CD8-positive, alpha-beta memory T cell (primary cell): ENCODE data around the gene SIX2. TPM values are rescaled to one million over a fixed set of nuclear protein-coding genes. Genes with fewer than 3 reads are reported as not detected.

Experiments used
- CTCF ChIA-PET: fragments of 350-600 bp; sonication (Branson Sonifier 250); formaldehyde crosslinking; loops from one replicate; lab custom pipeline; 2021; ENCODE audit warnings: antibody characterized with exemption; lab: Charles Lee
- POLR2A ChIA-PET: fragments of 350-600 bp; sonication (Branson Sonifier 250); formaldehyde crosslinking; loops from one replicate; lab custom pipeline; 2021; ENCODE audit warnings: antibody characterized with exemption; lab: Charles Lee
- DNase-seq, 5 donors: peaks; one replicate each; pipeline versions ENCODE4 v3.0.0 to v3.0.0-alpha.2; 2020 to 2022; ENCODE audit warnings: mixed read lengths in 1 of 5
- H3K27ac ChIP-seq: one replicate; pipeline ENCODE4 v1.7.0; 2013; ENCODE audit warnings: low read depth, mild to moderate bottlenecking, low read length, moderate library complexity
- H3K27me3 ChIP-seq: 2 replicates; pipeline ENCODE4 v1.7.0; 2013; ENCODE audit warnings: low read length, mild to moderate bottlenecking; ENCODE audit not compliant: insufficient read depth, poor library complexity, severe bottlenecking
- H3K36me3 ChIP-seq: 2 replicates; pipeline ENCODE4 v1.7.0; 2013; ENCODE audit warnings: mild to moderate bottlenecking, low read length, moderate library complexity; ENCODE audit not compliant: insufficient read depth
- H3K4me1 ChIP-seq: 2 replicates; pipeline ENCODE4 v1.7.0; 2013; ENCODE audit warnings: mild to moderate bottlenecking, low read length, moderate library complexity; ENCODE audit not compliant: insufficient read depth
- H3K4me3 ChIP-seq: 2 replicates; pipeline ENCODE4 v1.7.0; 2013; ENCODE audit warnings: mild to moderate bottlenecking, low read length
- H3K9me3 ChIP-seq: 2 replicates; pipeline ENCODE4 v1.7.0; 2013; ENCODE audit warnings: mild to moderate bottlenecking, low read length
- H3K27ac Mint-ChIP-seq, 8 donors: one replicate each; pipeline ENCODE4 v1.8.0; 2020 to 2021; ENCODE audit warnings: mixed read lengths in 8 of 8, mild to moderate bottlenecking in 6 of 8, inconsistent platforms in 3 of 8, moderate library complexity in 3 of 8
- H3K27me3 Mint-ChIP-seq, 2 donors: one replicate each; pipeline ENCODE4 v1.8.0; 2020 to 2021; ENCODE audit warnings: mixed read lengths in 2 of 2, mild to moderate bottlenecking in 1 of 2, moderate library complexity in 1 of 2
- H3K36me3 Mint-ChIP-seq, 3 donors: one replicate each; pipeline ENCODE4 v1.8.0; 2020 to 2021; ENCODE audit warnings: mixed read lengths in 3 of 3, inconsistent platforms in 1 of 3, mild to moderate bottlenecking in 1 of 3
- H3K4me1 Mint-ChIP-seq, 3 donors: one replicate each; pipeline ENCODE4 v1.8.0; 2020 to 2021; ENCODE audit warnings: mixed read lengths in 3 of 3, inconsistent platforms in 1 of 3, mild to moderate bottlenecking in 1 of 3
- H3K4me3 Mint-ChIP-seq, 7 donors: one replicate each; pipeline ENCODE4 v1.8.0; 2020 to 2021; ENCODE audit warnings: mixed read lengths in 7 of 7, mild to moderate bottlenecking in 6 of 7, moderate library complexity in 4 of 7, inconsistent platforms in 2 of 7
- H3K9me3 Mint-ChIP-seq, 5 donors: one replicate each; pipeline ENCODE4 v1.8.0; 2020 to 2022; ENCODE audit warnings: mixed read lengths in 5 of 5, mild to moderate bottlenecking in 3 of 5, moderate library complexity in 2 of 5, inconsistent platforms in 1 of 5
- polyA plus RNA-seq: library from polyadenylated mRNA; unstranded; fragments of 300-500 nt; fragmentation: Illumina TruSeq; gene quantifications from one replicate; pipeline ENCODE4 v1.2.3, GENCODE V29; 2021
- total RNA-seq, 2 experiments: library from RNA; stranded (reverse); gene quantifications; one replicate each; pipeline ENCODE4 v1.2.3, GENCODE V29; 2021

Gene SIX2
- total and polyA plus RNA-seq, 3 experiments from 2014 or later, result 0.09 TPM; not detected in 2

DNA sequence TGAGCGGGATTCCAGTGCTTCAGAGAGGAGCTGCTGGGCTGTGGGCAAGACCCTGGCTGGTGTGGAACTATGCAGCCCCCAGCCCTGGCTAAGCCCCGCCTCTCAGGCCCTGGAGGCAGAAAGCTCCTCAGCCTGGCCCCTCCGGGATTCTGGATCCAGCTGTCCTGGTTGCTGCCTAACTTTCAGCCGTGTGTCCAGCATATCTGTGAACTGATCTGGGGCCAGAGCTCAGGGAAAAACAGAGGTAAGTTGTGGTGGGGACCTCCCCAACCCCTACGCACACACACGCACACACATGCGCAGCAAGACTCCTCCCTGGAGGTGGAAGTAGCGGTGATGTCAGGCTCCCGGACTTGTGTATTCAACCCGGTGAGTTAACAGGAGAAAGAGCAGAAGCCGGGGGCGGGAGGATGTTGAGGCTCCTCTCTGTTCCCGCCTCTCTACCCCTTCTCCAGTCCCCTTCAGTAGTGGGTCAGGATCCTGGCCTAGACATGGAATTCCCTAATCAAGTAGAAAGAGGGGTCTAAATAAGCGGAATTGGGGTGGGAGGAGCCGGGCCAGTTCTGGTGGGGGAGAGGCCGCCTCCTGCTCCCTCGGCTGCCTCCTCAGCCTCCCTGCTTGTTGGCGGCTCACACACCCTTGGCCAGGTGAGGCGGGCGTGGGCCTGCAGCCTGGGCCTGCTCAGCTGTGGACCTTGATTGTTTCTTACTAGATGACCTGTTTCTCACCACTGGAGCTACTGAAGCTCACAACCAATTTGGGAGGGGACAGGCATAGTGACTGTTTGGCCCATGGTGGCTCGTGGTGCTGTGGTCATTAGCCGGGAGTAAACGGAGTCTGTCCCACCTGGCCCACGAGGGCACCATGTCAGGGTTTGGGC is 33.4 kb downstream of the SIX2 start:
- Mint-ChIP-seq H3K27me3 (peaks cover 8 to 52% of the 10 kb centered on the region in 2 donors), H3K9me3 (no peaks in the 10 kb centered on the region), H3K27ac (no peak overlapping the region), H3K4me1 (peaks cover 0 to 9% (median 0%) of the 10 kb centered on the region in 3 donors), H3K36me3 (no peaks in the 10 kb centered on the region), H3K4me3 (no peak overlapping the region)
- ChIA-PET POLR2A (no interaction called here), CTCF (interaction anchor here (1.1 kb wide), 1 partner anchor 20 kb away, joined by 4 read pairs; no protein-coding TSS in a partner anchor)
- no peaks in the 10 kb centered on the region for H3K27me3 ChIP-seq
- no peak overlapping the region for H3K4me3 ChIP-seq
- no peaks in the 10 kb centered on the region for H3K4me1 ChIP-seq
- no peak for DNase-seq
- no peaks in the 10 kb centered on the region for H3K9me3 ChIP-seq
- H3K27ac ChIP-seq, result no peak overlapping the region
- no peaks in the 10 kb centered on the region for H3K36me3 ChIP-seq

DNA sequence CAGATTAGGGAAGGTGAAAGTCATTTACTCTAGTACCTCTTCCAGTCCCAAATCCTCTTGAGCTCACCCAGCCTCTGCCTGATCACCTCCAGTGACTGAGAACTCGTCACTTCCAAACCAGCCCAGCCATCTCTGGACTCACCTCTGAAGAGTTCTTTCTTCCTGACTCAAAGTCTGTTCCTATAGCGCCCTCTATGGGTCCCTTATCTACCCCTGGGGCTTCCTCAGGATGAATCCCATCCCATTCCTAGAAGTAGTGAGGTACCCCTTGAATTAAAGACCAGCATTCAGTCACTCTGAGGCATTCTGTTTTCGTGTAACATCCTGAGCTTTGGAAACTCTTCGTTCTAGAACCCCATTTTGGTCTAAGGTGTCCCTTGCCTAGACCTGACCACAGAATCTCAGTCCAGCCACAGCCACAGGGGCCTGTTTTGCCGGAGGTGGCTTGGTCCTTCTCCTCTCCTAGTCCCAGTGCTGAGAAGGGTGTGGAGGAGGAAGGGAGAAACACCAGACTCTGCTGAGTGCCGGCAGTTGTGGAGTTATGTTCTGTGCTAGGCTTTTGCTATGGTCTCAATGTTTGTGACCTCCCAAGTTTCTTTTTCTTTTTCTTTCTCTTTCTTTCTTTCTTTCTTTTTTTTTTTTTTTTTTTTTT is 35.1 kb downstream of the SIX2 start:
- no peak for DNase-seq
- ChIA-PET POLR2A (no interaction called here), CTCF (no interaction called here)
- Mint-ChIP-seq H3K36me3 (no peaks in the 10 kb centered on the region), H3K4me3 (peak overlapping the region in 1 of 7 donors; percentile 51), H3K9me3 (no peaks in the 10 kb centered on the region), H3K27ac (no peak overlapping the region), H3K27me3 (peaks cover 2 to 49% of the 10 kb centered on the region in 2 donors), H3K4me1 (peaks cover 0 to 9% (median 0%) of the 10 kb centered on the region in 3 donors)
- no peaks in the 10 kb centered on the region for H3K27me3 ChIP-seq
- no peak overlapping the region for H3K27ac ChIP-seq
- H3K4me3 ChIP-seq, result no peak overlapping the region
- H3K36me3 ChIP-seq, result no peaks in the 10 kb centered on the region
- H3K4me1 ChIP-seq, result no peaks in the 10 kb centered on the region
- no peaks in the 10 kb centered on the region for H3K9me3 ChIP-seq

DNA sequence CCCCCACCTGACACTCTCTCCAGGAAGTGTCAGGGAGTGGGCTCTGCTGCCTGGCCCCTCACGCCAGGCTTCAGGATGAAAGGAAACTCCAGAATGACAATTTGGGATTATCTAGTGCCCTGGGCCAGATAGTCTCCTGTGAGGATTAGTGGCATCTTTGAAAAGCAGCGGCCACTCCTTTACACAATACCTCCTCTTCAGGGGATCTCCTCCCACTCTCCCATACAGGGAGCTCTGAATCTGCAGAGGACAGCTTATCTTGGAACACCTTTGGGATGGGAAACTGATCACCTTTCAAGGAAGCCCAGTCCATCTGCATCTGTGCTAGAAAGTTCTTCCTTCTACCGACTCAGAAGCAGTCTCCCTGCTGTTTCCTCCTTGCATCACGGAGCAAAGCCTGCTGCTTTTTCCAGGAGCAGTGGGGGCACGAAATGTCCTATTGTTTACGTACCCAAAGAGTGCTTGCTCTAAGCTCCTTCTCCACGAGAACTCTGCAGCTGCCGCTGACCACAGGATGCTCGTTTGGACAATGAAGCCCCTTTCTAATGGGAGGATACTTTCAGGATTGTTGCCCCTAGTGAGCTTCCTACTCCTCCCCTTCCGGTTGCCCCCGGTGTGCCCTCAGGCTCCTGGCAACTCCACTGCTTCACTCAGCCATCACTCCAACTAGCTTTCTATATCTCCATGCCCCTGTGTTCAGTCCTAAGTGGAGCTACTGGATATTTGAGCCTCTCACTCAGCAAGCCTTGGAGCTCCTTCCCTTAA is 36.3 kb downstream of the SIX2 start:
- H3K27ac Mint-ChIP-seq, result peak overlapping the region in 1 of 8 donors; percentile 32
- peaks cover 3 to 43% of the 10 kb centered on the region in 2 donors for H3K27me3 Mint-ChIP-seq
- H3K4me1 ChIP-seq, result no peaks in the 10 kb centered on the region
- H3K9me3 Mint-ChIP-seq, result no peaks in the 10 kb centered on the region
- CTCF ChIA-PET, result interaction anchor here (0.9 kb wide), 1 partner anchor 18 kb away, joined by 3 read pairs; no protein-coding TSS in a partner anchor
- H3K27ac ChIP-seq, result no peak overlapping the region
- H3K36me3 Mint-ChIP-seq, result no peaks in the 10 kb centered on the region
- H3K36me3 ChIP-seq, result no peaks in the 10 kb centered on the region
- no peak for DNase-seq
- POLR2A ChIA-PET, result no interaction called here
- no peaks in the 10 kb centered on the region for H3K27me3 ChIP-seq
- H3K9me3 ChIP-seq, result no peaks in the 10 kb centered on the region
- no peak overlapping the region for H3K4me3 ChIP-seq
- peak overlapping the region in 4 of 7 donors; percentile 3 to 39 (median 23) for H3K4me3 Mint-ChIP-seq
- H3K4me1 Mint-ChIP-seq, result peaks cover 0 to 9% (median 0%) of the 10 kb centered on the region in 3 donors

DNA sequence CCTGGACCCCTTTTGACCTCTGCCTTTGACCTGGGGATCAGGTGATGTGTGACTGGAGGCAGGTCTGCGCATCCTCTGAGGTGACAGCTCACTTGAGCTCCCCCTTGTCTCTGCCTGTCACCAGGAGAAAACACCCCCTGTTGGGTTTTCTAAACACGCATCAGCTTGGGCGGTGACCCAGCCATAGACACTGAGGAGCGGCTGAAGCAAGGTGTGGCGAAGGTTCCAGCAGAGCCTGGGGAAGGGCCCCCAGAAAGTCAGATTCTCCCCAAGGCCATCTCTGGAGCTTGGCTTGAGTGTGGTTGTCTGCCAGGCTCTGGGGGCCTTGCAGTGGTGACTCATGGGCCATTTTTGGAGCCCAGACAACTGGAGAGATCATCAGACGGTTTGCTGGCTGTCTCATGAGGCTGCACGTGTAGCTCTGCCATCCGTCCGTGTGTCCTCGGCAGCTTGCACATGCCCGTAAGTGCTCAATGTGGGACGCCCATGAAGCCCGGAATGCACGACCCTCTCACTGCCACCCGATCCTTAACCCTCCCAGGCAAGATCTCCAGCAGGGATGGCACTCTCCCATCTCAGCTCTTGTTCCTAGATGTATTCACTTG is 38.3 kb downstream of the SIX2 start:
- ChIA-PET CTCF (interaction anchor here (1.7 to 2.8 kb wide), 2 partner anchors 11 to 16 kb away, joined by 5 to 13 read pairs; no protein-coding TSS in a partner anchor), POLR2A (no interaction called here)
- no peak overlapping the region for H3K27ac Mint-ChIP-seq
- Histone ChIP-seq H3K36me3 (no peaks in the 10 kb centered on the region), H3K9me3 (no peaks in the 10 kb centered on the region), H3K27ac (no peak overlapping the region), H3K4me3 (no peak overlapping the region), H3K4me1 (no peaks in the 10 kb centered on the region), H3K27me3 (peaks cover 5% of the 10 kb centered on the region)
- peak overlapping the region in 1 of 7 donors; percentile 78 for H3K4me3 Mint-ChIP-seq
- H3K4me1 Mint-ChIP-seq, result peaks cover 0 to 9% (median 0%) of the 10 kb centered on the region in 3 donors
- peaks cover 7 to 37% of the 10 kb centered on the region in 2 donors for H3K27me3 Mint-ChIP-seq
- H3K9me3 Mint-ChIP-seq, result no peaks in the 10 kb centered on the region
- DNase-seq, result no peak
- no peaks in the 10 kb centered on the region for H3K36me3 Mint-ChIP-seq

DNA sequence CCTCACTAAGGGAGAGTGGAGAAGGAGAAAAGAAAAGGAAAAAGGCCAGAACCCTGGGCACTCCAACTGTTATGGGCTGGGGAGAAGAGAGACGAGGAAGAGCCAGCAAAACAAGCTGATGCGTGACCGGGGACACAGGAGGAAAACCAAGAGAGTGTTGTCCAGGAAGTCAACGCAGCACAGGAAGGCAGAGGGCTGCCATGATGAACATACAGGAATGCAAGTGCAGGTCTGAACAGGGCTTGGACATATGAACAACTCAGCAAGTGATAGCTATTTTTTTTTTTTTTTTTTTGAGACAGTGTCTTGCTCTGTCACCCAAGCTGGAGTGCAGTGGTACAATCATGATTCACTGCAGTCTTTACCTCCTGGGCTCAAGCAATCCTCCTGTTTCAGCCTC is 39.3 kb downstream of the SIX2 start:
- H3K9me3 ChIP-seq, result no peaks in the 10 kb centered on the region
- H3K27me3 Mint-ChIP-seq, result peaks cover 14 to 41% of the 10 kb centered on the region in 2 donors
- no peak for DNase-seq
- no peaks in the 10 kb centered on the region for H3K9me3 Mint-ChIP-seq
- peak overlapping the region in 2 of 8 donors; percentile 39 to 68 for H3K27ac Mint-ChIP-seq
- no peak overlapping the region for H3K4me3 ChIP-seq
- H3K4me3 Mint-ChIP-seq, result no peak overlapping the region
- POLR2A ChIA-PET, result no interaction called here
- H3K27ac ChIP-seq, result no peak overlapping the region
- CTCF ChIA-PET, result interaction anchor here (1.7 to 2.8 kb wide), 2 partner anchors 12 to 15 kb away, joined by 5 to 13 read pairs; no protein-coding TSS in a partner anchor
- peaks cover 0 to 9% (median 0%) of the 10 kb centered on the region in 3 donors for H3K4me1 Mint-ChIP-seq
- no peaks in the 10 kb centered on the region for H3K36me3 Mint-ChIP-seq
- no peaks in the 10 kb centered on the region for H3K4me1 ChIP-seq
- no peaks in the 10 kb centered on the region for H3K36me3 ChIP-seq
- peaks cover 10% of the 10 kb centered on the region for H3K27me3 ChIP-seq

DNA sequence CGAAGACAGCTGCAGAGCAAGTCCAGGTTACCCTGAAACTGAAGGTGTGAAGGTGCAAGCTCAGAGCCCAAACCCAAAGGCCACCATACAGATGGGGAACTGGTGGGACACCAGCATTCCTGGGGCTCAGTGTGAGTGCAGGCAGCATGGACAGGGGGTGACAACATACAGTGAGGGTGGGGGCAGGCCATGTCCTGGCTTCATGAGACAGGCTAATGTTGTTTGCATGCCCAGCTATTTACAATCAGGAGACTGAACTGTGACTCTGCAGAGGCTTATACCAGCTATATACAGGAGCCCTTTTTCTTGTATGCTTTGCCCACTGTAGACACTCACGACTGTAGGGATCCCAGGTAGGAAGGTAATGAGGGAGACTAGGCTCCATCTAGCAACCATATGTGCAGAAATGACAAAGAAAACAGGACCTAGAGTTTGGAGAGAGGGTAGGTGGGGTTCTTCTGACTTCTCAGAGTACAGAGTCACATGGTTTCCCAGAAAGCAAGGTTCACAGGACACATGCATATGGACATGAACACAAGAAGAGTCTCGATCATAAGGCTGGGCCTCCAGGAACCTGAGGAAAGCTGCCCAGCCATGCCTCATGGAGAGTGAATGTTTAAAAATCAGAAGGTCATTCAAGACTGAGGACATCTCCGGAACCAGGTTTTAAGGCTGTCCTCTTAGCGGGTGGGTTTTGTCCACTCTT is 41.4 kb downstream of the SIX2 start:
- H3K4me3 ChIP-seq, result no peak overlapping the region
- H3K4me1 ChIP-seq, result no peaks in the 10 kb centered on the region
- no peaks in the 10 kb centered on the region for H3K9me3 ChIP-seq
- Mint-ChIP-seq H3K9me3 (no peaks in the 10 kb centered on the region), H3K27ac (no peak overlapping the region), H3K27me3 (peaks cover 16 to 40% of the 10 kb centered on the region in 2 donors), H3K4me3 (no peak overlapping the region), H3K36me3 (no peaks in the 10 kb centered on the region), H3K4me1 (peaks cover 0 to 4% (median 0%) of the 10 kb centered on the region in 3 donors)
- H3K27ac ChIP-seq, result no peak overlapping the region
- CTCF ChIA-PET, result no interaction called here
- POLR2A ChIA-PET, result no interaction called here
- DNase-seq, result no peak
- H3K36me3 ChIP-seq, result no peaks in the 10 kb centered on the region
- peaks cover 10% of the 10 kb centered on the region for H3K27me3 ChIP-seq

DNA sequence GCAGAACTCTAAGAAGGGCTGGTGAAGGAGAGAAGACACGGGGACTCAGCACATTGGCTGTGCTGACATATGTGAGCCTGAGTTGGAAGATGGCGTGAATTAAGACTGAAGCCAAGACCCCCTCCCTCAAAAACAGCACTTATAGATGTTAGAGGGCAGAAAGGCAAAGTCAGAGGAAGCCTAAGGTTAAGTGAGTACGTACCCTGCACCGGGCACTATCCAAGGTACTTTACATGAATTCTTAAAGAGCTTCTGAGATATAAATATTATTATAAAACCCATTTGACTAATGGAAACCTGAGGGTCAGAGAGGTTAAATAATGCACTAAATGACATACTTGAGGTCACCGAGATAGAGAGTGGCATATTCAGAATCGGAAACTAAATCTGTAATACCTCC is 42.2 kb downstream of the SIX2 start:
- Histone ChIP-seq H3K36me3 (no peaks in the 10 kb centered on the region), H3K27ac (no peak overlapping the region), H3K9me3 (no peaks in the 10 kb centered on the region), H3K4me3 (no peak overlapping the region), H3K27me3 (peaks cover 10% of the 10 kb centered on the region), H3K4me1 (no peaks in the 10 kb centered on the region)
- CTCF ChIA-PET, result no interaction called here
- no peak for DNase-seq
- Mint-ChIP-seq H3K4me1 (no peaks in the 10 kb centered on the region), H3K27me3 (peaks cover 14 to 41% of the 10 kb centered on the region in 2 donors), H3K36me3 (no peaks in the 10 kb centered on the region), H3K4me3 (no peak overlapping the region), H3K9me3 (no peaks in the 10 kb centered on the region), H3K27ac (no peak overlapping the region)
- POLR2A ChIA-PET, result no interaction called here
